ENCODE measurements around the gene STARD8. TPM values are rescaled to one million over a fixed set of nuclear protein-coding genes. Genes with fewer than 3 reads are reported as not detected.

Gene STARD8
- total and polyA plus RNA-seq, 2 donors (not counting 1 experiment from before 2014, with no cell fraction given): 0.33 to 0.54 TPM

GRCh38 chrX:68697465-68698125, 50.1 kb downstream of the STARD8 start:
- no peak overlapping the region for H2AFZ ChIP-seq (ENCODE audit: insufficient read depth, low read depth, low read length, poor library complexity, severe bottlenecking)
- no peaks in the 10 kb centered on the region for H3K79me2 ChIP-seq (ENCODE audit: control insufficient read depth, insufficient read depth, low read length)
- Mint-ChIP-seq H3K27ac (no peak overlapping the region), H3K27me3 (peaks cover 11% of the 10 kb centered on the region), H3K4me1 (peaks cover 11% of the 10 kb centered on the region), H3K9me3 (ENCODE audit: insufficient read depth) (no peaks in the 10 kb centered on the region), H3K4me3 (no peak overlapping the region)
- H3K4me1 ChIP-seq (ENCODE audit: control insufficient read depth in 2 of 2, insufficient read depth in 2 of 2, low read length in 2 of 2): peaks cover 0 to 7% of the 10 kb centered on the region in 2 donors
- no peaks in the 10 kb centered on the region for H3K9me3 ChIP-seq (ENCODE audit: control extremely low read depth in 1 of 3, control insufficient read depth in 2 of 3, insufficient read depth in 1 of 3, low read length in 2 of 3)
- no peaks in the 10 kb centered on the region for H4K20me1 ChIP-seq (ENCODE audit: control insufficient read depth, insufficient read depth, low read length, poor library complexity, severe bottlenecking)
- intact Hi-C loops (cut with micrococcal nuclease): no loop called here
- POLR2A ChIA-PET: no interaction called here
- no peak for TF ChIP-seq EZH2 (IDR thresholded peaks at IDR 0.05; ENCODE audit: borderline replicate concordance, insufficient read depth, low read depth, low read length, poor library complexity, severe bottlenecking)
- TF ChIP-seq CTCF (IDR thresholded peaks at IDR 0.05): no peak
- CTCF ChIA-PET: no interaction called here
- no peaks in the 10 kb centered on the region for H3K36me3 ChIP-seq (replicated peaks in 1 of 2; ENCODE audit: control extremely low read depth in 1 of 2, control insufficient read depth in 1 of 2, extremely low read depth in 1 of 2, insufficient read depth in 2 of 2, low read length in 1 of 2)
- H3K4me2 ChIP-seq (replicated peaks; ENCODE audit: low read depth, low read length, poor library complexity, severe bottlenecking): no peak overlapping the region
- 72% methylated on average over 2 of the region's 6 CpGs for WGBS (ENCODE audit: insufficient coverage)
- ATAC-seq (ENCODE audit: low read depth): no peak
- H3K27ac ChIP-seq (ENCODE audit: low read length in 2 of 2): no peak overlapping the region
- no peak for DNase-seq
- H3K27me3 ChIP-seq (replicated peaks in 1 of 4; ENCODE audit: control extremely low read depth in 1 of 4, control insufficient read depth in 3 of 4, insufficient read depth in 4 of 4, low read length in 3 of 4): peaks cover 0 to 10% (median 0%) of the 10 kb centered on the region in 4 experiments
- H3K4me3 ChIP-seq (ENCODE audit: control extremely low read depth in 1 of 5, extremely low read depth in 1 of 5, insufficient read depth in 1 of 5, low read depth in 2 of 5, low read length in 4 of 5): no peak overlapping the region
- H3K9ac ChIP-seq (ENCODE audit: low read length): no peak overlapping the region

GRCh38 chrX:68698942-68699341, 51.5 kb downstream of the STARD8 start:
- intact Hi-C loops (cut with micrococcal nuclease): no loop called here
- H3K9me3 Mint-ChIP-seq (ENCODE audit: insufficient read depth): no peaks in the 10 kb centered on the region
- peaks cover 0 to 7% of the 10 kb centered on the region in 2 donors for H3K4me1 ChIP-seq (ENCODE audit: control insufficient read depth in 2 of 2, insufficient read depth in 2 of 2, low read length in 2 of 2)
- H3K79me2 ChIP-seq (ENCODE audit: control insufficient read depth, insufficient read depth, low read length): no peaks in the 10 kb centered on the region
- no peak overlapping the region for H3K4me3 Mint-ChIP-seq
- no peak overlapping the region for H3K4me3 ChIP-seq (ENCODE audit: control extremely low read depth in 1 of 5, extremely low read depth in 1 of 5, insufficient read depth in 1 of 5, low read depth in 2 of 5, low read length in 4 of 5)
- no peaks in the 10 kb centered on the region for H3K9me3 ChIP-seq (ENCODE audit: control extremely low read depth in 1 of 3, control insufficient read depth in 2 of 3, insufficient read depth in 1 of 3, low read length in 2 of 3)
- TF ChIP-seq EZH2 (IDR thresholded peaks at IDR 0.05; ENCODE audit: borderline replicate concordance, insufficient read depth, low read depth, low read length, poor library complexity, severe bottlenecking) (no peak), CTCF (IDR thresholded peaks at IDR 0.05) (no peak)
- H2AFZ ChIP-seq (ENCODE audit: insufficient read depth, low read depth, low read length, poor library complexity, severe bottlenecking): no peak overlapping the region
- H3K4me2 ChIP-seq (replicated peaks; ENCODE audit: low read depth, low read length, poor library complexity, severe bottlenecking): no peak overlapping the region
- ATAC-seq (ENCODE audit: low read depth) (no peak), DNase-seq (no peak)
- ChIA-PET CTCF (no interaction called here), POLR2A (no interaction called here)
- peaks cover 0 to 7% (median 0%) of the 10 kb centered on the region in 4 experiments for H3K27me3 ChIP-seq (replicated peaks in 1 of 4; ENCODE audit: control extremely low read depth in 1 of 4, control insufficient read depth in 3 of 4, insufficient read depth in 4 of 4, low read length in 3 of 4)
- H3K4me1 Mint-ChIP-seq: peaks cover 11% of the 10 kb centered on the region
- H3K36me3 ChIP-seq (replicated peaks in 1 of 2; ENCODE audit: control extremely low read depth in 1 of 2, control insufficient read depth in 1 of 2, extremely low read depth in 1 of 2, insufficient read depth in 2 of 2, low read length in 1 of 2): no peaks in the 10 kb centered on the region
- no peak overlapping the region for H3K27ac ChIP-seq (ENCODE audit: low read length in 2 of 2)
- no CpG with 5 or more reads among the region's 2 CpGs for WGBS (ENCODE audit: insufficient coverage)
- no peak overlapping the region for H3K27ac Mint-ChIP-seq
- no peak overlapping the region for H3K9ac ChIP-seq (ENCODE audit: low read length)
- no peaks in the 10 kb centered on the region for H4K20me1 ChIP-seq (ENCODE audit: control insufficient read depth, insufficient read depth, low read length, poor library complexity, severe bottlenecking)
- H3K27me3 Mint-ChIP-seq: peaks cover 11% of the 10 kb centered on the region

Measured in B cell (primary cell).